HPDE6-E6E7 (cell line): ENCODE data around the gene CEP104.

ENCODE experiments used
- DNase-seq: peaks from one replicate; pipeline ENCODE4 v3.0.0; 2011; ENCODE audit warnings: missing footprints; ENCODE audit errors: extremely low spot score

Gene CEP104

DNA sequence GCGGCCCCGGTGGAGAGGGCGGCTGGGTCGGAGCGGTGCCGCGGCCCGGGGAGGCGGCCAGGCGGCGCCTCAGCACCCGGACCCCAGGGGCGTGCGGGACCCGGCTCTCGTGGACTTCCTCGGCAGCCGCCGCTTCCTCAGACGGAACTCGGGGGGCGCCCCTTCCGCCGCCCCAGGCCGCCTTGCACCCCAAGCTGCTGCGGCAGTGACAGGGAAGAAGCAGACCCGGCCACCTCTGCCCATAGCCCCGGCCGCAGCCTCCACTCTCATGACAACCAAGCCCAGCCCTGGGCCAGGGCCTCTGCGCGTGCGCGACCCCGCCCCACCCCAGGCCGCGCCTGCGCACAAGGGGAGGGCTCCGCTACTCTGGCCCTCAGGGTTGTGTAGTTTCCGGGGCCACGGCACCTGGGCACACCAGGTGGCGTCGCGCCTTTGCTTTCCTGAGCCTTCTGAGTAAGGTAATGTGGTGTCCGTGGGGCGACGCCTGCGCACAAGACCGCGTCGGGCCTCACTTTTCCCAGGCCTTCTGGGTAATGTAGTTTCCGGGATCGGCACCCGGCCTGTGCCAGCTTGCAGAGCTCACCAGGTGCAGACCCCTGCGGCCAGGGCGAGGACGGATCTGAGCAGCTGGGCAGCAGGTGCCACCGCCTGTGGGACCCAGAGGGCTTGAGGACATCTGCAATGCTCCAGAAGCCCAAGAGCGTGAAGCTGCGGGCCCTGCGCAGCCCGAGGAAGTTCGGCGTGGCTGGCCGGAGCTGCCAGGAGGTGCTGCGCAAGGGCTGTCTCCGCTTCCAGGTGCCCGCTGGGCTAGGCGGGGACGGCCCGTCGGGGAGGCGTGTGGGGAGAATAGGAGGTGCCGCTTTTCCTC lies at the start of gene CEP104, which contains the start of gene DFFB:
Gene CEP104, minus strand, starts transcription at position 289 of the 868 bp plus-strand sequence. CDS start 4,804 bp downstream, outside the sequence.
Gene DFFB, plus strand, starts transcription at position 554 of the 868 bp plus-strand sequence. Its CDS starts 128 bp downstream, at position 682.
- DNase-seq = peak; percentile 100

- no peak for DNase-seq
Measured at GRCh38 chr1:3906672-3907020, 49.6 kb upstream of the CEP104 start.

GRCh38 chr1:3905953-3906671 lies 49.1 kb upstream of the CEP104 start:
- no peak for DNase-seq

DNA sequence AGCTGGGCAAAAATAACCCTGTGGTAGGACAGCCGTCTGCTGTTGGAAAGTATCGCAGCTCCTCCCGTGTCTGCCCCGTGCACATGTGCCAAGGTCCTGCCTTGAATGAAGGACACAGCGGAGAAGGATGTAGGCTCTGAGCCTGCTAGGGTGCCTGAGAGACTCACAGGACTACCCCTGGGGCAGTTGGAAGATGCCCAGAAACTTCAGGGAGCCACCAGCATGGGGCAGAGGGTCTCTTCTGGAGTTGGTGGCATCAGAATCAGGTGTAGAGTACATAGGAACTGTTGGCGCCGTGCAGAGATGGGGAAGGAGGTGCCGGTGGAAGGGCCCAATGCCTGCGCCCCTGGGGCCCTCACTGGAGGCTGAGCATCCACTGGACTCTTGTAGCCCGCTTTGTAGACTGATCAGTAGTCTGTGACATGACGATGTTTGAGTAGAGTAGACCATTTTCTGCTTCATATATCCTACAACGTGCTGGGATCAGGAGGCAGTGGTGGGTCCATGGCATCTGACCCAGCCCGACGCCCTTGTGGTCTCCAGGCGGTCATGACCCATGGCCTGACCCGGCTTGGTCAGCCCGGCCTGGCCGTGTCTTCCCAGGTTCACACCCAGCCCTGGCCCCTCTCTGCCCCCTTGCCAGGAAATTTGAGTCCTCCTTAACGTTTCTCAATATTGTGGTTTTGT lies 48.4 kb upstream of the CEP104 start:
- no peak for DNase-seq

GRCh38 chr1:3904843-3905185 lies 47.8 kb upstream of the CEP104 start:
- DNase-seq = no peak

- no peak for DNase-seq
Measured at GRCh38 chr1:3904006-3904842, 47.2 kb upstream of the CEP104 start.

DNA sequence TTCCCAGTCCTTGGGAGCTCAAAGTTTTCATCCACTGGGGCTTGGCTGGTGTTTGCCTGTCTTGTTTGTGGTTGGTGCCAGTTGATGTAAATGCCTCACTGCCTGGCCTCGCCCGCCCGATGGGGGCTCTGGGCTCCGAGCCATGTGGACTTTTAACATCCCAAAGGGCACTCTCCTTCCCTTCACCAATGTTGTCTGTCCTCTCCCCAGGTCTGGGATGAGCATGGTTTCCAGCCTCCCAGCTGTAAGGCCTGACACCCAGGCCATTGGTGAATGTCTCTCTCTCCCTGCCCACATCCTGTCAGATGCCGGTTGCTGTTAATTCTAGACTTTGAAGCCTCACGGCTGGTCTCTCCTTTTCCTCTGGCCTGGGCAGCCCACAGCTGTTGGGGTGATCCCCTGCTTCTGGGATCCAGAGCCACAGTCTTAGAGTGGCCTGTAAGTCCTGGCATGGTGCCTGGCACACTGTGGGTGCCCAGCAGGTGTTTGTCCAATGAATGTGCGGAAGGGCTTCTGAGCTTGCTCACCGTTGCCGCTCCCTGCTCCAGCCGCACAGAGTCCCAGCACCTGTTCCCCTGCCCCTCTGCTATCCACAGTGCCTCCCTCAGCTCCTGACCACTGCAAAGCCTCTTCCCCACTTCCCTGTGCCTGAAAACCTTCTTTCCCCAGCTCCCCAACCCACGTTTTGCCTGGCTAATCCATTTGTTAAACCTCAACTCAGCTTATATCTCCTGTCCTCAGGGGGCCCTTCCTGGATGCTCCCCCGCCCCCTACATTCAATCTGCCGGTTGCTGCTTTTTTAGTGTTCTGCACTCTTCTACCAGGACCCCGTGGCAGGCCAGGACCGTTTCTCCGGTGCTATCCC lies 46.4 kb upstream of the CEP104 start:
- no peak for DNase-seq

DNA sequence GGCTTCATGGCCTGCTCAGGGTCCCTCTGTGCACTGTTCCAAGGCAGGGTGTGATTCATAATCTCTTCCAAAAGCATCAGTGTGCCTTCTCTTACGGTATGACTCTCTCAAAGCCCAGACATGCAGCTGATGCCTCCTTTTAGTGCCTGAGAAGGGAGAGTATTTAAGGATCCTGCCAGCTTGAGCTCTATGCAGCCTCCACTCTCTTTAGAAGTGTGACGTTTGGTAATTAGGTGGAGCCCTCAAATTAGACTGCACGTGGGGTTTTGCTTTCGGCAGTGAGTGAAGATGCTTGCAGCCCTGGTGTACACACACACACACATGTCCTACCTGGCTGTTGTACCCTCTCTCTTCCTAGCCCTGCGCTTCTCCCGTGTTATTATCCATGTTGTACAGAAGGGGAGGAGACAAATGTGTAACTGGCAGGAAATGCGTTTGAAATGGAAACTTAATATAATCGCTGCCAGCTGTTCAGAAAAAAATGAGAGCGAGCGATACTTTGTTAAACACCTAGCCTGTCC lies 45.6 kb upstream of the CEP104 start:
- DNase-seq = no peak

DNA sequence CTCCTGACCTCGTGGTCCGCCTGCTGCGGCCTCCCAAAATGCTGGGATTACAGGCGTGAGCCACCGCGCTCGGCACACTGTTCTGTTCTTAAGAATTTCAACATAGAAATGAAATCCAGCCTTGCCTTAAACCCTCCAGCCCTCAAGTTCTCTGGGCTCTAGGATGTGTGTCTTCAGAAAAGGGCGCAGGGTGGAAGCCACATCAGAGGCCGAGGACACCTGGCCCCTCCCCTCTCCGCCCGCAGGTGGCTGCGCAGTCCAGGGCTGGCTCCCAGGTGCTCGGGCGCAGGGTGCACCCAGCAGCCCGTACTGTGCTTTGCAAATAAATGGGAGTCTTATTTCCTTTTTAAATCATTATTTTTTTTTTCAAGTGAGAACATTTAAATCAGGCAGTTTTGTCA lies 45.1 kb upstream of the CEP104 start:
- no peak for DNase-seq

- peak; percentile 92 for DNase-seq
Measured at GRCh38 chr1:3900969-3901529, 44.0 kb upstream of the CEP104 start.

DNA sequence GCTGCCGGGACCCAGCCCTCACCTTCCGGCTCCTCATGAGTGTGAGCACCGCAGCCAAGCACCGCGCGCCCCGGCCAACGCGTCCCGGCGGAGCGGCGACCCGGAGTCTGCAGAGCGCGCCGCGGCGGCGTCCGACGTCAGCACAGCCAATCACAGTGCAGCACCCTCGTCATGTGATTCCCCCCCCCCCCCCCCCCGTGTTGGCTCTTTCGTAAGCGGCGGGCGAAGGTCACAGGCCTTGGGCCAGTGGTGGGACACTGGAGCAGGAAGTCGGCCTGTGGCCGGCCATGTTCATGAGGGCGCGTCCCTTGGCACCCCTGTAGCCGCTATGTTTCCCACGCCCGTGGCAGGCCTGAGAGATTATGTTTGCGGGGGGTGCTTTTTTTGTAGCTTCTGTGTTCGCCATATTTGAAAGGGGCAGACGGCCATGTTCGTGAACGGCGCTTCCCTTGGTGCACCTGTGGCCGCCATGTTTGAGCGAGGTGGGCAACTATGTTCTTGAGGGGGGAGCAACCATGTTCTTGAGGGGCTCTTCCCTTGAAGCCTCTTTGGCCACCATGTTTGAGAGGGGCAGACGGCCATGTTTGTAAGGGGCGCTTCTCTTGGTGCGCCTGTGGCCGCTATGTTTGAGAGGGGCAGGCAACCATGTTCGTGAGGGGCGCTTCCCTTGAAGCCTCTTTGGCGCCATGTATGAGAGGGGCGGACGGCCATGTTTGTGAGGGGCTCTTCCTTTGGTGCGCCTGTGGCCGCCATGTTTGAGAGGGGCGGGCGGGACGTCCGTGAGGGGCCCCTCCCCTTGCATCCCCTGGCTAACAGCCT lies 43.3 kb upstream of the CEP104 start, which contains the start of gene C1orf174:
Gene C1orf174, minus strand, starts transcription at position 123 of the 819 bp plus-strand sequence. Its CDS starts 86 bp downstream, at position 37.
- peak; percentile 86 for DNase-seq

GRCh38 chr1:3899754-3900149 lies 42.7 kb upstream of the CEP104 start:
- DNase-seq = no peak

DNA sequence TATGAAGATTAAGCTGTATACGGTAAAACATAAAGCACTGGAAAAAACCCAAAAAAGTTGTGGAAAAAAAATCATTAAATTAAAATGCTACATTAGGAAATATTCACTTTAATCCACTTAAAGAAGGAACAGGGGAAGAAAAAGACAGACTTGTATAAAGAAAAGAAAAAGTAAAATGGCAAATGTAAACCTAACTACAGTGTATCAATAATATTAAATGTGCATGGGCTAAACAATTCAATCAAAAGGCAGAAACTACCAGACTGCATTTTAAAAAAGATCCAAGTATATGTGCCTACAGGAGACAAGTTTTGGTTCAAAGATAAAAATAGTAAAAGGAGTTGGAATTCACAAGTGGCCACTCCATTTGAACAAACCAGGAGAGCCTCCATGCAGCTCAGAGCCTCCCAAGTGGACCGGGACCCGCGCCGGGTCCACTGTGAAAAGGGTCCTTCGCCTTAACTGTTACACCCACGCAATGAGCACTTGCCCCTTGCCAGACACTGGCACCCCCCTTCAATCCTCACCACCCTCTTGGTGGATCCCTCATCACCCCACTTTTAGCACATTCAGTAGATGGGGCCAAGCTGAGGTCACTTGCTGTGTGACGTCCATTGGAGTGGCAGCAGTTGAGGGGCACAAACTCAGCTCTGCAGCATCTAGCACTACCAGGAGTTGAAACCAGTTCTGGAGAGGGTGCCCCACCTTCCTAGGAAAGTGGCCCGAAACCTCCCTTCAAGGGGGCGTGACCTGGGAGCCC lies 42.2 kb upstream of the CEP104 start:
- peak; percentile 34 for DNase-seq

DNA sequence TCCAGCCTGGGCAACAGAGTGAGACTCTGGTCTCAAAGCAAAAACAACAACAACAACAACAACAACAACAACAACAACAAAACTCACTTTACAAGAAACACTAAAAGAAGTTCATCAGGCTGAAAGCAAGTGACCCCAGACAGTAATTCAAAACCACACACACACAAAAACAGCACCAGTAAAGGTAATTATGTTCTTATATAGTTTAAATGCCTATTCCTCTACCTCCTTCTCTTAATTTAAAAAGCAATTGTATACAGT lies 41.4 kb upstream of the CEP104 start:
- DNase-seq = no peak

GRCh38 chr1:3896396-3897000 lies 39.5 kb upstream of the CEP104 start:
- DNase-seq = no peak

DNA sequence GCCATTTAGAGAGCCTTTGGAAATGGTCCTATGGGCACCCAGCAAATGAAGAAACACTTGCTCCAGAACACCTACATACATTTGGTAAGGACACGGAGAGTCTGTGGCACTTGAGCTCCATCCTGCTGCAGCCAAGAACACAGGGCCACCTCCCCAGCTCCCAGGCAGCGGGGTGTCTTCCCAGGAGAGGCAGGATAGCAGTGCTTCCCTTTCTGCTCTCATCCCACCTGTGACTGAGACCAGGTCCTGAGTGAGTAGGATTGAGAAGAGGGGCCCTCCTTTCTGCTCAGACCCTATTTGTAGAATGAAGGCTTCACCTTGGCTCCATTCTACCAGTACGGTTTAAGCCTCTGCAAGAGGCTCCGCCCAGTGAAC lies 38.9 kb upstream of the CEP104 start:
- no peak for DNase-seq

DNA sequence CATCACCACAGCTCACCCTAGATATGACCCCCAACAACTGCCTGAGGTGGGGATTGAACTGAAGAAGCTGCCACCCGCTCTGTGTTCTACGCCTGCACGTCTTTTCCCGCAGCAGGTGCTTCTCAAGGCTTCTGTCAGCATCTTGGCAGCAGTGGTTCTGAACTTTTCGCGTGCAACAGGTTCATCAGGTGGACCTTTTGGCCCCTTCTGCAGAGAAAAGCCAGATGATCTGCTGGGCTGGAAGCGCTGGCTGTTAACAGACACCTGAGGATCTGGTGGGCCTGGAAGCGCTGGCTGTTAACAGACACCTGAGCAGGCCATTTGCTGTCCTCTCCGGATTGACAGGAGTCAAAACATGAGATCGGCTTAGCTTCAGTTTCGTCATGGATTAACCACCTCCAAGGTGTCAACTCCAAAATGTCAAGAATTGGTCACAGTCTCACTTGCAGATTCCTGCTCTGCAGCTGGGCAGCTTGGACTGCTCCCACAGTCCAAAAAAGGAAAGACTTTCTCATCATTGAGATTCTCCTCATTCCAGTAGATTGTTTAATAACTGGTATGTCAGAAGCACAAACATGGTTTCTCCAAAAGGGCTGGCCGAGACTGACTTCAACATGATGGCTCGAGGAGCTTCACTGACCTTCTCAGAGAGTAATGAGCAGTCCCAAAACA lies 38.4 kb upstream of the CEP104 start:
- DNase-seq = no peak
